ENCODE results near the gene PRH2.

GRCh38 chr12:10900972-10901371, 28.1 kb upstream of the PRH2 start:
- TF ChIP-seq CTCF (IDR thresholded peaks at IDR 0.05) (no peak), POLR2A (IDR thresholded peaks at IDR 0.05) (no peak)

Measured in heart left ventricle (tissue), 13 donors.